HTERT RPE-1 (cell line): ENCODE measurements around the gene PRR19.
"Not testable (repeated sequence)": the region's sequence is repeated elsewhere in the genome, so short reads cannot be mapped to it uniquely, and the experiment has no call there.

Experiments
- in situ Hi-C: fragments of 300-500 bp; cut with MboI; formaldehyde crosslinking; loops from 4 replicates; pipeline ENCODE4 v1.14.3; 2020; ENCODE audit warnings: low sequenced_read_pairs

PRR19 gene

GRCh38 chr19:42301646-42302203 lies at the start of gene PRR19:
TSS of gene PRR19 (plus strand) at chr19:42302132. CDS start at chr19:42309585, 7,453 bp downstream.
- in situ Hi-C loops, result no loop called here

GRCh38 chr19:42252365-42253244 lies 49.3 kb upstream of the PRR19 start:
- in situ Hi-C loops, result no loop called here

GRCh38 chr19:42253245-42254088 lies 48.5 kb upstream of the PRR19 start:
- in situ Hi-C loops, result no loop called here

DNA sequence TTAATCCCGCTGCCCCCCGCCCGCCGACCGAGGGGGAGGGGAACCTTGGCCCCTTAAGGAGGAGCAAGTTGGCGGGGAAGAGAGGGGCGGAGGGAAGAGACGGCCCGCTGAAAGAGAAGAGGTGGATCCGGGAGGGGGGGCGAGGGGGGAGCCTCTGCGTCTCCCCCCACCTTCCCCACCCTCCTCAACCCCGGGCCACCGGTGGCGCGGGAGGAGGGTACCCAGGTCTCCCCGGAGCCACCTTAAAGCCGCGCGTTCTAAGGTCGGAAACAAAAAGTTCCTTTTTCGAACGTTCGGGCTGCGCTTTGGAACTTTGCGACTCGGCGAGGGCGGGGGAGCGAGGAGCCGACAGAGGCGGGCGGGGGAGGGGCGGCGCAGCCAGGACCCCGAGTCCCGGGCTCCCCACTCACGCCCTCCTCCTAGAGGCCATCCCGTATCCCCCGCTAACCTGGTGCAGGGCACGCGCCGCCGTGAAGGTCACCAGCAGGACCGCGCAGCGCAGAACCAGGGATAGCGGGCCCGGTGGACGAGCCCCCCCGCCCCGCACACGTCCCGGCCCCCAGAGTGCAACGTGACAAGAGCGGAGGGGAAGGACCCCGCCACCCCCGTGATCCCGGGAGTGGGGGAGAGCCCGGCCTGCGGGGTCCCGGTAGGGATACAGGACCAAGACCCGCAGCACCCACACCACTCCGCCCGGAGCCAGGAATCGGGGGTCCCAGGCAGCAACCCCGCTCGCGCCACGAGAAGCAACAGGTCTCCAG lies 47.7 kb upstream of the PRR19 start:
- in situ Hi-C loops, result no loop called here

GRCh38 chr19:42254850-42255765 lies 46.8 kb upstream of the PRR19 start, which contains the start of gene ERF:
TSS of gene ERF (minus strand) at chr19:42255128. CDS start at chr19:42254999, 129 bp downstream.
- in situ Hi-C loops, result no loop called here

GRCh38 chr19:42255766-42256745 lies 45.9 kb upstream of the PRR19 start:
- in situ Hi-C loops, result no loop called here

DNA sequence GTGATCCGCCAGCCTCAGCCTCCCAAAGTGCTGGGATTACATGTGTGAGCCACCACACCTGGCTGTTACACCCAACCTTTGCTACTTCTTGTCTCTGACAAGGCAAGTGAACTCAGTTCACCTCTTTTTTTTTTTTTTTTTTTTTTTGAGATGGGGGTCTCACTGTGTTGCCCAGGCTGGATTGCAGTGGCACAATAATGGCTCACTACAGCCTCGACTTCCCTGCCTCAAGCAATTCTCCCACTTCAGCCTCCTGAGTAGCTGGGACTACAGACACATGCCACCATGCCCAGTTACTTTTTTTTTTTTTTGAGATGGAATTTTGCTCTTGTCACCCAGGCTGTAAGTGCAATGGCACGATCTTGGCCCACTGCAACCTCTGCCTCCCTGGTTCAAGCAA lies 44.1 kb upstream of the PRR19 start:
- in situ Hi-C loops, result not testable (repeated sequence)

GRCh38 chr19:42261763-42262162 lies 40.2 kb upstream of the PRR19 start:
- in situ Hi-C loops, result no loop called here

GRCh38 chr19:42266105-42266504 lies 35.8 kb upstream of the PRR19 start:
- in situ Hi-C loops, result not testable (repeated sequence)

GRCh38 chr19:42266928-42267603 lies 34.9 kb upstream of the PRR19 start:
- in situ Hi-C loops, result not testable (repeated sequence)

DNA sequence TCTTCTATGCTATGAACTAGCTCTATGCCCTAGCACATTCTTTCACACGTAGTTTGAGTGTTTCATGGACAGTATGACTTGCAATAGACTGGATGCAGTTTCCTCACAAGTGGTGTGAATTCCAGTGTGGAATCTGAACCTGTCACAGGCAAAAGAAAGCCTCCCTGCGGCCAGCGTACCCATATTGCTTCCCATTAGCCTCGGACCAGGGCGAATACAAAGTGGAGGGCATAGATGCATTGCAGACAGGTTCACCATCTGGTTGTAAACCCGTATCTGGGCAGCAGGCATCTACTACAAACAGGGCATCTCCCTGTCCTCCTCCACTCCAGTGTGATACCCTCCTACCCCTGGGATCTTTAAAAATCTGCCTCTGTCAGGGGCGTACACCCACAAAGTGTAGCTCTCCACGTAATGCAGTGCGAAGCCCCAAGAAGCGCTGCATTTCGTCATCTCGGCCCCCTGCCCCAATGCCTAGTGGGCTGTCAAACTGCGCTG lies 34.2 kb upstream of the PRR19 start:
- in situ Hi-C loops, result no loop called here

- in situ Hi-C loops, result no loop called here
Measured at GRCh38 chr19:42268142-42268703, 33.7 kb upstream of the PRR19 start.

DNA sequence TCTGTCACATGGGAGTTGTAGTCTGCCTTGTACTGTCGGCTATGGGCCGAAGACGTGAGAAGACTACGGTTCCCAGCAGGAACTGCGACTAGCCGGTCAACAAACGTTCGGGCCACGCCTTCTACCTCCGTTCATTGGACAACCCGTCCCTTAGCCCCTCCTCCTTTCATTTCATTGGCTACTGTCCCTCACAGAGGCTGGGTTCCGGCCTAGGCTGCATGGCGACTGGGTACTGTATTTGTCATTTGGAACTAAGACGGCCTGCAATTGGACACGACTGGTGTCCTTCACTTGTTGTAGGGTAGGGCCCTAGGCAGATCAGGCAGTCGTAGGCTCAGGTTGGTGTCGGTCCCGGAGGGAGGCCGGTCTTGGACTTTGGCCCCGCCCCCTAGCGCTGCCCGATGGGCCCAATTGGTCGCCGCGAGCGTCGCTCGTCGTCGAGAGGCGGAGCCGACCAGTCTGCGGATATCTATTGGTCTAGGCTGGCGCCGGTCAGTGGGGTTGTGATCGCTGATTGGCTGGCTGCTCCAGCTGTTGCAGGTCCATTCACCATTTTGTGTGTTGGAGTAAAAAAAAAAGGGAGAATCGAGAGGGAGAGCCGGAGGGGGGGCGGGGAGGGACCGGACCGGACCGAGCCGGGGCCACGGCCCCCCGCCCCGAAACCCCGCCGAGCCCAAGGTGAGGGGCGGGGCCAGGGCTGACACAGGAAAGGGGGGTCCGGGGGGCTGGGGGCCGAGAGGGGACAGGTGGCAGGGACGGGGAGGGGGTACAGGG lies 33.0 kb upstream of the PRR19 start, which contains the start of gene CIC:
CIC (plus strand) TSS at position 549 of the 774 bp plus-strand sequence. CDS start 2,532 bp downstream, outside the sequence.
- in situ Hi-C loops, result no loop called here

- in situ Hi-C loops, result no loop called here
Measured at GRCh38 chr19:42269478-42270345, 32.2 kb upstream of the PRR19 start.

DNA sequence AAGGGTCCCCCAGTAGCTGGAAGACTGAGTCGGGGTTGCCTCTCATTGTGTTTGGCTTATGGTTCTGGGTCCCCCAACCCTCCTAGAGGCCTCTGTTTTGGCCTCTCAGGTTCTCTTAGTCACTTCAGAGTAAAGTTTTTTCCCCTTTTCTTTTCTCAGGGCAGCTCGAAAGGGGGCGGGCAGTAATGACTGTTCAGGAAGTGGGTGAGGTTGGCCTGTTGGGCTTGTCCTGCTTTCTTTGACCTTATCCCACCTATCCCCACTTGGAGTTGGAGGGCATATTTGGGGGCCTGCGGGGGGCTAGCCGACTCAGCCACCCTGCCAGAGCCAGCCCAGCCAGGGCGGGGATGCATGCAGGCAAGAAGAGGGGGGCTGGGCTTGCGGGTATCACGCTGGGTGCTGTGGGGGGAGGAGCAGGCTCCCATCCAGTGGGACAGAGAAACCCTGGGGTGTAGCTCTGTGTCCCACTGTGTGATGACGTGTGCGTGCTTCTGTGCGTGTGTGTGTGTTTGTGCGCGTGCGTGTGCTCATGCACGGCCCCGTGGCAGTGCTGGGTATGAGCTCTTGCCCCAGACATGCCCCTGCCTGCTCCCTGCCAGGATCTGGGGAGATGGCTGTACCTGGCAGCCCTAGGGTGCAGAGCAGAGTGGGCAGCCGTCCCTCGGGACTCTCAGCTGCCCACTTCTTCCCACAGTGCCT lies 31.4 kb upstream of the PRR19 start:
- in situ Hi-C loops, result no loop called here
